Measurements from ENCODE around the gene ATF6.

- TF ChIP-seq, protein P1, sequence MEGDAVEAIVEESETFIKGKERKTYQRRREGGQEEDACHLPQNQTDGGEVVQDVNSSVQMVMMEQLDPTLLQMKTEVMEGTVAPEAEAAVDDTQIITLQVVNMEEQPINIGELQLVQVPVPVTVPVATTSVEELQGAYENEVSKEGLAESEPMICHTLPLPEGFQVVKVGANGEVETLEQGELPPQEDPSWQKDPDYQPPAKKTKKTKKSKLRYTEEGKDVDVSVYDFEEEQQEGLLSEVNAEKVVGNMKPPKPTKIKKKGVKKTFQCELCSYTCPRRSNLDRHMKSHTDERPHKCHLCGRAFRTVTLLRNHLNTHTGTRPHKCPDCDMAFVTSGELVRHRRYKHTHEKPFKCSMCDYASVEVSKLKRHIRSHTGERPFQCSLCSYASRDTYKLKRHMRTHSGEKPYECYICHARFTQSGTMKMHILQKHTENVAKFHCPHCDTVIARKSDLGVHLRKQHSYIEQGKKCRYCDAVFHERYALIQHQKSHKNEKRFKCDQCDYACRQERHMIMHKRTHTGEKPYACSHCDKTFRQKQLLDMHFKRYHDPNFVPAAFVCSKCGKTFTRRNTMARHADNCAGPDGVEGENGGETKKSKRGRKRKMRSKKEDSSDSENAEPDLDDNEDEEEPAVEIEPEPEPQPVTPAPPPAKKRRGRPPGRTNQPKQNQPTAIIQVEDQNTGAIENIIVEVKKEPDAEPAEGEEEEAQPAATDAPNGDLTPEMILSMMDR (IDR thresholded peaks at IDR 0.05; ENCODE audit: low read depth, low read length, poor library complexity, severe bottlenecking): no peak
- no peak for TF ChIP-seq EZH2phosphoT487 (IDR thresholded peaks at IDR 0.05; ENCODE audit: borderline replicate concordance, low read length)
These were observed 166.5 kb downstream of the ATF6 start for GRCh38 chr1:161932668-161933067.

Measured in DOHH2 (cell line).